HepG2 (cell line): Measurements from ENCODE around the gene SNN. TPM values are rescaled to one million over a fixed set of nuclear protein-coding genes. Genes with fewer than 3 reads are reported as not detected.

Experiments
- DZIP1 ChIP-seq: sonication (generic); formaldehyde crosslinking; IDR thresholded peaks from 2 replicates; pipeline ENCODE4 v1.5.0; 2020; ENCODE audit warnings: mild to moderate bottlenecking, missing genetic modification reagents
- FOXA3 ChIP-seq: IDR thresholded peaks from 2 replicates; pipeline ENCODE4 v1.6.1; 2016; ENCODE audit warnings: missing genetic modification reagents, missing compliant biosample characterization
- FOXK1 ChIP-seq: sonication (generic); formaldehyde crosslinking; IDR thresholded peaks from 2 replicates; pipeline ENCODE4 v1.4.0; 2020; ENCODE audit warnings: low read depth, missing genetic modification reagents, borderline replicate concordance
- GPN1 ChIP-seq: sonication (generic); formaldehyde crosslinking; IDR thresholded peaks from 2 replicates; pipeline ENCODE4 v1.5.1; 2020; ENCODE audit warnings: missing genetic modification reagents, borderline replicate concordance
- GTF2F1 ChIP-seq: fragments of 150-350 bp; IDR thresholded peaks from 2 replicates; pipeline ENCODE4 v1.6.1; 2014; ENCODE audit warnings: low read length
- MXD4 ChIP-seq: IDR thresholded peaks from 2 replicates; pipeline ENCODE4 v1.6.1; 2016; ENCODE audit warnings: mild to moderate bottlenecking, missing biosample characterization, missing genetic modification reagents
- PHF5A ChIP-seq: IDR thresholded peaks from one replicate; pipeline ENCODE4 v1.6.1; 2018; ENCODE audit warnings: low read depth, missing genetic modification reagents; ENCODE audit not compliant: unreplicated experiment
- RARA ChIP-seq: IDR thresholded peaks from 2 replicates; pipeline ENCODE4 v1.6.1; 2016; ENCODE audit warnings: missing genetic modification reagents, missing compliant biosample characterization
- RCOR2 ChIP-seq: IDR thresholded peaks from 2 replicates; pipeline ENCODE4 v1.6.1; 2016; ENCODE audit warnings: missing biosample characterization, missing genetic modification reagents
- REST ChIP-seq, 2 experiments: IDR thresholded peaks; 2 replicates each; pipeline ENCODE4 v1.6.1; 2011 to 2012; ENCODE audit warnings: low read length in 2 of 2, borderline replicate concordance in 1 of 2, low read depth in 1 of 2, mild to moderate bottlenecking in 1 of 2, moderate library complexity in 1 of 2
- THAP11 ChIP-seq: IDR thresholded peaks from 2 replicates; pipeline ENCODE4 v1.6.1; 2016; ENCODE audit warnings: missing biosample characterization, missing genetic modification reagents
- TRIM24 ChIP-seq: sonication (generic); formaldehyde crosslinking; IDR thresholded peaks from 2 replicates; pipeline ENCODE4 v1.8.0; 2022; ENCODE audit warnings: mild to moderate bottlenecking, missing genetic modification reagents
- WIZ ChIP-seq: sonication (generic); formaldehyde crosslinking; IDR thresholded peaks from 2 replicates; pipeline ENCODE4 v1.5.1; 2020; ENCODE audit warnings: mild to moderate bottlenecking, missing genetic modification reagents
- ZNF292 ChIP-seq: sonication (generic); formaldehyde crosslinking; IDR thresholded peaks from 2 replicates; pipeline ENCODE4 v1.8.1; 2022; ENCODE audit warnings: mild to moderate bottlenecking, low read depth, missing genetic modification reagents, borderline replicate concordance
- ZNF331 ChIP-seq: sonication (generic); formaldehyde crosslinking; IDR thresholded peaks from 2 replicates; pipeline ENCODE4 v1.4.0; 2020; ENCODE audit warnings: missing genetic modification reagents
- ZNF616 ChIP-seq: sonication (generic); formaldehyde crosslinking; IDR thresholded peaks from 2 replicates; pipeline ENCODE4 v1.5.0; 2020; ENCODE audit warnings: low read depth, mild to moderate bottlenecking, missing genetic modification reagents
- ZNF747 ChIP-seq: sonication (generic); formaldehyde crosslinking; IDR thresholded peaks from 2 replicates; pipeline ENCODE4 v1.8.1; 2023; ENCODE audit warnings: missing genetic modification reagents, mild to moderate bottlenecking, borderline replicate concordance
- polyA plus RNA-seq, 8 experiments: library from polyadenylated mRNA; depleted of rRNA in 3 of 8; stranded (reverse) in 7 of 8; unstranded in 1 of 8; fragments of >200 nt; fragmentation: Illumina TruSeq in 4 of 8; extraction: Trizol in 4 of 8; gene quantifications; 2 replicates each; pipeline versions ENCODE4 v1.2.1 to v1.2.3, GENCODE V29; 2011 to 2016; ENCODE audit warnings: low read depth in 4 of 8, missing spikeins in 1 of 8, mixed read lengths in 1 of 8; ENCODE audit not compliant: insufficient read depth in 1 of 8
- total RNA-seq, 5 experiments: library from RNA; depleted of rRNA; stranded (reverse); fragments of >200 nt; fragmentation: Illumina TruSeq; extraction: Trizol; gene quantifications; 2 replicates each; pipeline ENCODE4 v1.2.3, GENCODE V29; 2016; ENCODE audit warnings: low read depth in 1 of 5
- TF ChIP-seq, protein P1 (sequence below): fragments of 450-650 bp; IDR thresholded peaks from 2 replicates; pipeline ENCODE4 v1.6.1; 2017
- TF ChIP-seq, protein P2 (sequence below): IDR thresholded peaks from 2 replicates; pipeline ENCODE4 v1.6.1; 2016; ENCODE audit warnings: low read depth

SNN gene
- total and polyA plus RNA-seq, 2 of the 13 experiments (the other 11 are each of a cell fraction or from before 2014, with no cell fraction given), result 5.2 to 8.4 TPM

- peak; percentile 53 for TF ChIP-seq PHF5A (CRISPR knock-in tag)
- TF ChIP-seq GPN1 (CRISPR knock-in tag), result no peak
- TF ChIP-seq RARA (CRISPR knock-in tag), result peak; percentile 78
- TF ChIP-seq ZNF747 (CRISPR knock-in tag), result no peak
- TF ChIP-seq, protein P1, sequence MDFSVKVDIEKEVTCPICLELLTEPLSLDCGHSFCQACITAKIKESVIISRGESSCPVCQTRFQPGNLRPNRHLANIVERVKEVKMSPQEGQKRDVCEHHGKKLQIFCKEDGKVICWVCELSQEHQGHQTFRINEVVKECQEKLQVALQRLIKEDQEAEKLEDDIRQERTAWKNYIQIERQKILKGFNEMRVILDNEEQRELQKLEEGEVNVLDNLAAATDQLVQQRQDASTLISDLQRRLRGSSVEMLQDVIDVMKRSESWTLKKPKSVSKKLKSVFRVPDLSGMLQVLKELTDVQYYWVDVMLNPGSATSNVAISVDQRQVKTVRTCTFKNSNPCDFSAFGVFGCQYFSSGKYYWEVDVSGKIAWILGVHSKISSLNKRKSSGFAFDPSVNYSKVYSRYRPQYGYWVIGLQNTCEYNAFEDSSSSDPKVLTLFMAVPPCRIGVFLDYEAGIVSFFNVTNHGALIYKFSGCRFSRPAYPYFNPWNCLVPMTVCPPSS, result no peak
- peak; percentile 38; the same call in 1 of the 2 replicates for TF ChIP-seq ZNF292 (CRISPR knock-in tag)
- TF ChIP-seq MXD4 (CRISPR knock-in tag), result 0 out of 2 replicates have a peak, but pooled peaks have one; percentile 60
- TF ChIP-seq ZNF331 (CRISPR knock-in tag), result peak; percentile 35; the same call in 1 of the 2 replicates
- no peak for TF ChIP-seq WIZ
- no peak for TF ChIP-seq REST (IDR thresholded peaks at IDR 0.05; ENCODE audit: borderline replicate concordance in 1 of 2, low read depth in 1 of 2, low read length in 2 of 2)
- TF ChIP-seq GTF2F1, result no peak
- no peak for TF ChIP-seq TRIM24 (CRISPR knock-in tag)
- no peak; the same call in 1 of the 2 replicates for TF ChIP-seq FOXK1 (CRISPR knock-in tag)
- TF ChIP-seq FOXA3 (CRISPR knock-in tag), result peak; percentile 59; the same call in 1 of the 2 replicates
- TF ChIP-seq, protein P2, sequence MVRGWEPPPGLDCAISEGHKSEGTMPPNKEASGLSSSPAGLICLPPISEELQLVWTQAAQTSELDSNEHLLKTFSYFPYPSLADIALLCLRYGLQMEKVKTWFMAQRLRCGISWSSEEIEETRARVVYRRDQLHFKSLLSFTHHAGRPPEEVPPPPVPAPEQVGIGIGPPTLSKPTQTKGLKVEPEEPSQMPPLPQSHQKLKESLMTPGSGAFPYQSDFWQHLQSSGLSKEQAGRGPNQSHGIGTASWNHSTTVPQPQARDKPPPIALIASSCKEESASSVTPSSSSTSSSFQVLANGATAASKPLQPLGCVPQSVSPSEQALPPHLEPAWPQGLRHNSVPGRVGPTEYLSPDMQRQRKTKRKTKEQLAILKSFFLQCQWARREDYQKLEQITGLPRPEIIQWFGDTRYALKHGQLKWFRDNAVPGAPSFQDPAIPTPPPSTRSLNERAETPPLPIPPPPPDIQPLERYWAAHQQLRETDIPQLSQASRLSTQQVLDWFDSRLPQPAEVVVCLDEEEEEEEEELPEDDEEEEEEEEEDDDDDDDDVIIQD (CRISPR knock-in tag), result no peak; the same call in 1 of the 2 replicates
- peak; percentile 46; the same call in 1 of the 2 replicates for TF ChIP-seq RCOR2 (CRISPR knock-in tag)
- TF ChIP-seq DZIP1, result 0 out of 2 replicates have a peak, but pooled peaks have one; percentile 20
- peak; percentile 45; the same call in 1 of the 2 replicates for TF ChIP-seq THAP11 (CRISPR knock-in tag)
- no peak for TF ChIP-seq ZNF616 (CRISPR knock-in tag)
Measured at GRCh38 chr16:11639925-11640899, 28.0 kb upstream of the SNN start (continued).
